Fibroblast of the aortic adventitia (primary cell): Measurements from ENCODE around the gene CHMP3. TPM values are rescaled to one million over a fixed set of nuclear protein-coding genes. Genes with fewer than 3 reads are reported as not detected.
"Not testable (repeated sequence)": the region's sequence is repeated elsewhere in the genome, so short reads cannot be mapped to it uniquely, and the experiment has no call there.

Experiments
- DNase-seq: peaks from one replicate; pipeline ENCODE4 v3.0.0-alpha.2; 2010; ENCODE audit warnings: low read depth
- H3K4me3 ChIP-seq: 2 replicates; pipeline ENCODE4 v1.5.1; 2011; ENCODE audit warnings: low read depth, mild to moderate bottlenecking, control low read depth, low read length, moderate library complexity
- total RNA-seq: library from RNA; depleted of rRNA; stranded (reverse); fragments of >200 nt; gene quantifications from 2 replicates; pipeline ENCODE4 v1.2.3, GENCODE V29; 2012; ENCODE audit warnings: low replicate concordance
- TF ChIP-seq, protein P1 (sequence below): IDR thresholded peaks from 2 replicates; pipeline ENCODE4 v1.5.1; 2011; ENCODE audit warnings: mild to moderate bottlenecking, low read length, control low read depth, inconsistent platforms; ENCODE audit not compliant: insufficient read depth

Gene CHMP3
- total RNA-seq, 1 donor: 87.5 TPM

GRCh38 chr2:86593266-86593665 lies 30.0 kb upstream of the CHMP3 start:
- no peak for DNase-seq
- TF ChIP-seq, protein P1, sequence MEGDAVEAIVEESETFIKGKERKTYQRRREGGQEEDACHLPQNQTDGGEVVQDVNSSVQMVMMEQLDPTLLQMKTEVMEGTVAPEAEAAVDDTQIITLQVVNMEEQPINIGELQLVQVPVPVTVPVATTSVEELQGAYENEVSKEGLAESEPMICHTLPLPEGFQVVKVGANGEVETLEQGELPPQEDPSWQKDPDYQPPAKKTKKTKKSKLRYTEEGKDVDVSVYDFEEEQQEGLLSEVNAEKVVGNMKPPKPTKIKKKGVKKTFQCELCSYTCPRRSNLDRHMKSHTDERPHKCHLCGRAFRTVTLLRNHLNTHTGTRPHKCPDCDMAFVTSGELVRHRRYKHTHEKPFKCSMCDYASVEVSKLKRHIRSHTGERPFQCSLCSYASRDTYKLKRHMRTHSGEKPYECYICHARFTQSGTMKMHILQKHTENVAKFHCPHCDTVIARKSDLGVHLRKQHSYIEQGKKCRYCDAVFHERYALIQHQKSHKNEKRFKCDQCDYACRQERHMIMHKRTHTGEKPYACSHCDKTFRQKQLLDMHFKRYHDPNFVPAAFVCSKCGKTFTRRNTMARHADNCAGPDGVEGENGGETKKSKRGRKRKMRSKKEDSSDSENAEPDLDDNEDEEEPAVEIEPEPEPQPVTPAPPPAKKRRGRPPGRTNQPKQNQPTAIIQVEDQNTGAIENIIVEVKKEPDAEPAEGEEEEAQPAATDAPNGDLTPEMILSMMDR: no peak
- no peak overlapping the region for H3K4me3 ChIP-seq

DNA sequence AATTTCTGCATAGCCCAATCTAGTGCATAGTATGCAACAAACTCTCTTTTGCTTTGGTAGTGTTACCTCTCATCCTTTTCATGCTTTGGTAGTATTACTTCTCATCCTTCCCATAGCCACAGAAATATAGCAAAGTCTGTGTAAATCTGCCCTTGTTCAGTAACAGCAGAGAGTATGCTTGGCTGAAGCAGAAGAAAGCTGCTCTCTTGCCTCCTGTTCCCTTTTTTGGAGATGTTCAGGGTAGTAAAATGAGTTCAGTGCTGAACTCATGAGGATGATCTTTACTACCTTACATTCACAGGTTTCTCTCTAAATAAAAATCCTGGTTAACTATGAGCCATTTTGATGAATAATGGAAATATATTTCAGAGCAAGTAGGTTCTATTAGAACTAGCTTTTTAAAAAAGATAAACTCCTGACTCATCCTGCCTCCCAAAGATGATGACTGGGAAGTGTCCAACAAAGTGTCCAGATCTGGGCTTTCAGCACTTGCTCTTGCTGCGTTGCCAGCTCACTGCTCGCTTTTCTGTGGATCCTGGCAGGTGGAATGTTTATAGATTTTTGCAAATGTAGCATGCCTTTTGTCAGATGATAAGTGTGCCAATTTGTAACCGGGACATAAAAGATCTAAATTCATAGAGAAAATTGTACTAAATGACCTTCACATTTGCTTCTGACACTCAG lies 29.4 kb upstream of the CHMP3 start:
- DNase-seq: peak; percentile 72
- no peak overlapping the region for H3K4me3 ChIP-seq
- TF ChIP-seq, protein P1: no peak

GRCh38 chr2:86589701-86590100 lies 26.5 kb upstream of the CHMP3 start:
- H3K4me3 ChIP-seq, DNase-seq: not testable (repeated sequence)

DNA sequence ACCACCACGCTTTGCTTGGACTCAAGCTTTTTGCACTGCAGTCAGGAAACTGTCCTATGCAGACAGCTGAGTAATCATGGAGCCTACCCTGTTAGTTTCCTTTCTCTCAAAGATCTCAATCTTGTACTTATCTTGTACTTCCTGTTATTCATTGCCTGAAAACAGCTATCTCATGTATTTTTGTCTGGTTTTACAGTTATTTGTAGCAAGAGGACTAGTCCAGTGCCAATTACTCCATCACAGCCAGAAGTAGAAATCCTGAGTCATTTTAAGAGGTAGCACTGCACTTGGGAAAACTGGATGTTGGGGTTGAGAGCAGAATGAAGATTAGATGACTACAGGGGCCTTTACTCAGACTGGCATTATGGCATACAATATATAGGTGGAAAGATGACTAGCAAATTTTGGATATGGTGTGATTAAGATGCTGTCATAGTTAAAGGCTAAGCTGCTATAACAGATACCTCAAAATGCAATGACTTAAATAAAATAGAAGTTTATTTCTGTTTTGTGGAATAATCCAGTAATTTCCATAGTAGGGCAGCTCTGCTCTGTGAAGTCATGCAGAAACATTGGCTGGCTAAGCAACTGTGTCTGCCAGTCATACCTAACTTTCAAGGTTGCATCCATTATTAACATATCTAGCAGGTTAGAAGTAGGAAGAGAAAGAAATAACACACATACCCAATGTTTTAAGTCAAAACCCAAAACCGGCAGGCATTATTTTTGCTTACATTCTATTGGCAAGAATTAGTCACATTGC lies 21.1 kb upstream of the CHMP3 start:
- DNase-seq: peak; percentile 79
- TF ChIP-seq, protein P1: no peak
- no peak overlapping the region for H3K4me3 ChIP-seq

DNA sequence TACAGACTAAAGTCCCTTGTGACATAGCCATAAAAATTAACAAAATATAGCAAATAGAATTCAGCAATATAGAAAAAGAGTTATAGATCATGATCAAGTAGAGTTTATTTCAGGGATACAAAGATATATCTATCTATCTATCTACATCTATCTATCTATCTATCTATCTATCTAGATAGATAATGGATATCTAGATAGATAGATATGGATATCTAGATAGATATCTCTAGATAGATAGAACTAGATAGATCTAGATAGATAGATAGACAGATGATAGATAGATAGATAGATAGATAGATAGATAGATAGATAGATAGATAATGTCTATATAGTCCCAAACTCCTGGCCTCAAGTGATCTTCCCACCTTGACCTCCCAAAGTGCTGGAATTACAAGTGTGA lies 17.3 kb upstream of the CHMP3 start:
- TF ChIP-seq, protein P1: no peak
- DNase-seq: no peak
- H3K4me3 ChIP-seq: no peak overlapping the region

DNA sequence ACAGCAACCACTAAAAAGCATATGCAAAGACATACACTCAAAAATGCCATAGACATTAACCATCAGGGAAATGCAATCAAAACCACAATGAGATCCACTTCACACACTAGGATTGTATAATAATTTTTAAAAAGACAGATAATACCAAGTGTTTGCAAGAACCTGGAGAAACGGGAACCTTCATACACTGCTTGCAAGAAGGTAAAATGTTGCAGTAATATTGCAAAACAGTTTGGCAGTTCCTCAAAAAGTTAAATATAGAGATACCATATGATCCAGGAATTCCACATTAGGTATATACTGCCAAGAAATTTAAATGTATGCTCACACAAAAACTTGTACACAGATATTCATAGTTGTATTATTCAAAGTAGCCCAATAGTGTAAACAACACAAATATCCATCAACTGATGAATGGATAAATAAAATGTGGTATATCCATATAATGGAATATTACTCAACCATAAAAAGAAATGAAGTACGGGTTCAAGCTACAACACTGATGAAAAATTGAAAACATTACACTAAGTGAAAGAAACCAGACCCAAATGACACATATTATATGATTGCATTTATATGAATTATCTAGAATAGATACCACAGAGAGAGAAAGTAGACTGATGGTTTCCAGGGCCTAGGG lies 14.7 kb upstream of the CHMP3 start:
- TF ChIP-seq, protein P1: no peak
- no peak overlapping the region for H3K4me3 ChIP-seq
- DNase-seq: no peak

GRCh38 chr2:86570059-86570458 lies 6.8 kb upstream of the CHMP3 start:
- H3K4me3 ChIP-seq: no peak overlapping the region
- DNase-seq: no peak
- TF ChIP-seq, protein P1: no peak
